GM08714 (cell line): ENCODE data around the gene RMC1.

Experiments used
- H3K4me3 ChIP-seq: fragments of 200-500 bp; sonication (Bioruptor generic); 2 replicates; pipeline ENCODE4 v1.5.1; 2014; ENCODE audit warnings: mild to moderate bottlenecking, low read length, inconsistent platforms
- ZNF274 ChIP-seq: IDR thresholded peaks from 2 replicates; pipeline ENCODE4 v1.6.1; 2012; ENCODE audit warnings: mild to moderate bottlenecking, low read depth, low read length

Gene RMC1

GRCh38 chr18:23503038-23503962 lies at the start of gene RMC1:
TSS of gene RMC1 (plus strand) at chr18:23503511. CDS start at chr18:23503619, 108 bp downstream.
- peak within 1 kb of the TSS; percentile 81 for H3K4me3 ChIP-seq
- no peak for TF ChIP-seq ZNF274

GRCh38 chr18:23453680-23454058 lies 49.6 kb upstream of the RMC1 start:
- peak overlapping the region; percentile 72 for H3K4me3 ChIP-seq
- TF ChIP-seq ZNF274 = no peak

GRCh38 chr18:23456835-23457234 lies 46.5 kb upstream of the RMC1 start:
- no peak for TF ChIP-seq ZNF274

GRCh38 chr18:23458830-23459529 lies 44.3 kb upstream of the RMC1 start:
- TF ChIP-seq ZNF274 = no peak
- H3K4me3 ChIP-seq = no peak overlapping the region

More at GRCh38 chr18:23456835-23457234, 46.5 kb upstream of the RMC1 start:
- no peak overlapping the region for H3K4me3 ChIP-seq

GRCh38 chr18:23459530-23459921 lies 43.8 kb upstream of the RMC1 start:
- H3K4me3 ChIP-seq = no peak overlapping the region
- no peak for TF ChIP-seq ZNF274

GRCh38 chr18:23460285-23461273 lies 42.7 kb upstream of the RMC1 start:
- no peak overlapping the region for H3K4me3 ChIP-seq
- TF ChIP-seq ZNF274 = no peak

GRCh38 chr18:23462876-23463275 lies 40.4 kb upstream of the RMC1 start:
- H3K4me3 ChIP-seq = no peak overlapping the region
- no peak for TF ChIP-seq ZNF274

GRCh38 chr18:23468753-23469459 lies 34.4 kb upstream of the RMC1 start:
- TF ChIP-seq ZNF274 = no peak
- no peak overlapping the region for H3K4me3 ChIP-seq

- no peak for TF ChIP-seq ZNF274
- H3K4me3 ChIP-seq = no peak overlapping the region
These were observed 32.5 kb upstream of the RMC1 start for GRCh38 chr18:23470620-23471387.

- H3K4me3 ChIP-seq = no peak overlapping the region
- TF ChIP-seq ZNF274 = no peak
These were observed 31.8 kb upstream of the RMC1 start for GRCh38 chr18:23471486-23471885.

GRCh38 chr18:23479829-23480505 lies 23.3 kb upstream of the RMC1 start:
- no peak for TF ChIP-seq ZNF274

GRCh38 chr18:23484561-23485182 lies 18.6 kb upstream of the RMC1 start:
- H3K4me3 ChIP-seq = no peak overlapping the region
- no peak for TF ChIP-seq ZNF274

More at GRCh38 chr18:23479829-23480505, 23.3 kb upstream of the RMC1 start:
- peak overlapping the region; percentile 30; the same call in 1 of the 2 replicates for H3K4me3 ChIP-seq
